Adrenal gland (tissue), 5 donors: Measurements from ENCODE around the gene CIAPIN1.

Experiments
- CTCF ChIP-seq, 6 experiments: fragments of 450-650 bp in 4 of 6; fragments of 200-600 bp in 2 of 6; sonication (generic) in 1 of 6; IDR thresholded peaks; 1 replicate in 5 of 6; 2 replicates in 1 of 6; pipeline versions ENCODE4 v1.5.1 to v1.8.0; 2016 to 2021; ENCODE audit warnings: antibody characterized with exemption in 6 of 6, mild to moderate bottlenecking in 2 of 6, moderate library complexity in 1 of 6
- POLR2A ChIP-seq, 2 donors: fragments of 450-650 bp; IDR thresholded peaks; one replicate each; pipeline ENCODE4 v1.6.1; 2017; ENCODE audit warnings: antibody characterized with exemption in 2 of 2, mild to moderate bottlenecking in 2 of 2, moderate library complexity in 1 of 2
- donor health status: DM: no; HTN: no; CAD: no.

DNA sequence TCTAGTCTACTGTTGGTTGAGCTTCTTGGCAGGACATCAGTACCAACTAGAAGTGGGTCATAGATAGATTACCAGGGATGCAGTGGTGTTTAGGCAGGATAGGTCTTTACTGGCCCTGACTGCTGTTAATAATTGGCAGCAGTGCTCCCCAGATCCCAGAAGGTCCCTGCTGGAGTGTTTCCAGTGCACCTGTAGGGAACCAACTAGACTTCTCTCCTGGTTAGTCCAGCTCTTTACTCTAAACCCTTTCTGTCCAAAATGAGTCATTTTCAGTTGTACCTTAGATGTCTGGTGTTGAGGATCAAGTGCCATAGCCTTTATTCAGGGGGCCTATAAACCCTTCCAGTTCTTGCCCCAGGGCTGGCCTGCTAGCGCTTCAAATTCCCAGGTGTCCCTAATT, 24.0 kb upstream of the CIAPIN1 start:
- TF ChIP-seq CTCF (IDR thresholded peaks at IDR 0.05): no peak
- TF ChIP-seq POLR2A (IDR thresholded peaks at IDR 0.05): no peak
